ENCODE results near the gene SH3GL3.

GRCh38 chr15:83457149-83457548 lies 10.0 kb downstream of the SH3GL3 start:
- no peak for TF ChIP-seq CREB5 (CRISPR knock-in tag; IDR thresholded peaks at IDR 0.05; ENCODE audit: low read depth)
- no peak for TF ChIP-seq ZC3H10 (CRISPR knock-in tag; IDR thresholded peaks at IDR 0.05)
- TF ChIP-seq RARB (CRISPR knock-in tag; IDR thresholded peaks at IDR 0.05) = no peak
- TF ChIP-seq ZFP3 (CRISPR knock-in tag; IDR thresholded peaks at IDR 0.05) = no peak
- TF ChIP-seq TCF4 (CRISPR knock-in tag; IDR thresholded peaks at IDR 0.05; ENCODE audit: borderline replicate concordance) = no peak
- no peak for TF ChIP-seq ARNTL (CRISPR knock-in tag; IDR thresholded peaks at IDR 0.05; ENCODE audit: borderline replicate concordance, low read depth)
- no peak for TF ChIP-seq SNAI2 (CRISPR knock-in tag; IDR thresholded peaks at IDR 0.05)
- TF ChIP-seq GLIS3 (CRISPR knock-in tag; IDR thresholded peaks at IDR 0.05) = no peak
- TF ChIP-seq PATZ1 (CRISPR knock-in tag; IDR thresholded peaks at IDR 0.05; ENCODE audit: borderline replicate concordance) = no peak
- TF ChIP-seq POU6F1 (CRISPR knock-in tag; IDR thresholded peaks at IDR 0.05; ENCODE audit: borderline replicate concordance, low read depth) = no peak
